H1 (cell line): ENCODE measurements around the gene BNIP5. TPM values are rescaled to one million over a fixed set of nuclear protein-coding genes. Genes with fewer than 3 reads are reported as not detected.

Experiments used
- CTCF ChIA-PET: fragments of 300-600 bp; sonication (Branson Sonifier 250); formaldehyde crosslinking; loops from one replicate; lab custom pipeline; 2021; ENCODE audit not compliant: partially characterized antibody; lab: Charles Lee
- POLR2A ChIA-PET: fragments of 300-600 bp; sonication (Branson Sonifier 250); formaldehyde crosslinking; loops from one replicate; lab custom pipeline; 2021; ENCODE audit warnings: inconsistent platforms; ENCODE audit not compliant: partially characterized antibody; lab: Charles Lee
- DNase-seq, 2 experiments: peaks; one replicate each; pipeline versions ENCODE4 v3.0.0 to v3.0.0-alpha.2; 2010 to 2022; ENCODE audit warnings: low spot score in 2 of 2, low read depth in 1 of 2, mixed read lengths in 1 of 2
- FAIRE-seq: peaks from 2 replicates; lab custom pipeline; 2011; peaks lifted over from hg19 to GRCh38; lab: Jason Lieb, UNC
- H2AFZ ChIP-seq: 2 replicates; pipeline ENCODE4 v1.8.1; 2012; ENCODE audit warnings: low read length, inconsistent platforms
- H2AK5ac ChIP-seq: 2 replicates; pipeline ENCODE4 v1.6.1; 2013; ENCODE audit warnings: low read depth, low read length
- H2BK120ac ChIP-seq: replicated peaks from 2 replicates; pipeline ENCODE3; 2013; ENCODE audit warnings: low read depth, low read length, inconsistent platforms
- H2BK12ac ChIP-seq: 2 replicates; pipeline ENCODE4 v1.6.1; 2013; ENCODE audit warnings: low read depth, low read length
- H2BK15ac ChIP-seq: 2 replicates; pipeline ENCODE4 v1.6.1; 2013; ENCODE audit warnings: low read length
- H2BK20ac ChIP-seq: 2 replicates; pipeline ENCODE4 v1.6.1; 2013; ENCODE audit warnings: low read length
- H2BK5ac ChIP-seq: 2 replicates; pipeline ENCODE4 v1.6.1; 2013; ENCODE audit warnings: low read depth, low read length
- H3K14ac ChIP-seq: 2 replicates; pipeline ENCODE4 v1.6.1; 2013; ENCODE audit warnings: inconsistent platforms; ENCODE audit not compliant: insufficient read length
- H3K18ac ChIP-seq: 2 replicates; pipeline ENCODE4 v1.6.1; 2013; ENCODE audit warnings: low read length; ENCODE audit errors: extremely low read depth
- H3K23ac ChIP-seq: 2 replicates; pipeline ENCODE4 v1.6.1; 2013; ENCODE audit warnings: inconsistent platforms; ENCODE audit not compliant: insufficient read length
- H3K23me2 ChIP-seq: 2 replicates; pipeline ENCODE4 v1.6.1; 2013; ENCODE audit warnings: low read depth, low read length
- H3K27ac ChIP-seq: 2 replicates; pipeline ENCODE4 v1.6.1; 2011; ENCODE audit warnings: low read depth, low read length, inconsistent platforms
- H3K27me3 ChIP-seq, 4 experiments: replicated peaks in 1 of 4; 1 replicate in 1 of 4; 2 replicates in 3 of 4; pipeline versions ENCODE4 v1.6.1 to v1.8.1; 2011 to 2013; ENCODE audit warnings: low read length in 3 of 4, mild to moderate bottlenecking in 3 of 4, inconsistent platforms in 2 of 4, mixed read lengths in 2 of 4, moderate library complexity in 1 of 4; ENCODE audit not compliant: control insufficient read depth in 3 of 4, insufficient read depth in 3 of 4; ENCODE audit errors: extremely low read depth in 1 of 4
- H3K36me3 ChIP-seq, 4 experiments: 2 replicates each; pipeline versions ENCODE4 v1.6.1 to v1.8.1; 2011 to 2013; ENCODE audit warnings: mild to moderate bottlenecking in 4 of 4, low read length in 3 of 4, moderate library complexity in 2 of 4, control low read depth in 1 of 4, inconsistent platforms in 1 of 4; ENCODE audit not compliant: insufficient read depth in 4 of 4, control insufficient read depth in 2 of 4
- H3K4ac ChIP-seq: replicated peaks from 2 replicates; pipeline ENCODE3; 2013; ENCODE audit warnings: low read length, low read depth, mixed read lengths, inconsistent platforms; ENCODE audit not compliant: insufficient read length
- H3K4me1 ChIP-seq, 4 experiments: replicated peaks in 1 of 4; 1 replicate in 1 of 4; 2 replicates in 3 of 4; pipeline versions ENCODE4 v1.6.1 to v1.8.1; 2011 to 2013; ENCODE audit warnings: low read length in 3 of 4, inconsistent platforms in 2 of 4, mixed read lengths in 1 of 4; ENCODE audit not compliant: insufficient read depth in 4 of 4, control insufficient read depth in 3 of 4
- H3K4me2 ChIP-seq, 2 experiments: 2 replicates each; pipeline versions ENCODE4 v1.6.1 to v1.8.1; 2011 to 2013; ENCODE audit warnings: low read depth in 2 of 2, low read length in 2 of 2, control low read depth in 1 of 2, inconsistent platforms in 1 of 2, mild to moderate bottlenecking in 1 of 2; ENCODE audit not compliant: insufficient read depth in 1 of 2
- H3K4me3 ChIP-seq, 4 experiments: fragments of 200-600, 300-600 bp in 1 of 4; sonication (generic), shearing (Covaris generic), sonication (Bioruptor Twin) in 1 of 4; 2 replicates each; pipeline versions ENCODE4 v1.5.1 to v1.8.1; 2011 to 2016; ENCODE audit warnings: low read length in 4 of 4, low read depth in 3 of 4, control low read depth in 2 of 4, inconsistent platforms in 2 of 4, mild to moderate bottlenecking in 2 of 4, mixed read lengths in 1 of 4, moderate library complexity in 1 of 4; ENCODE audit not compliant: insufficient read depth in 2 of 4; ENCODE audit errors: extremely low read depth in 1 of 4
- H3K56ac ChIP-seq: replicated peaks from 2 replicates; pipeline ENCODE3; 2013; ENCODE audit warnings: low read depth, mild to moderate bottlenecking, mixed read lengths, low read length, inconsistent platforms; ENCODE audit not compliant: insufficient read length
- H3K79me1 ChIP-seq: 2 replicates; pipeline ENCODE4 v1.6.1; 2013; ENCODE audit warnings: low read depth, low read length, control low read depth
- H3K79me2 ChIP-seq, 2 experiments: 2 replicates each; pipeline versions ENCODE4 v1.6.1 to v1.8.1; 2012 to 2013; ENCODE audit warnings: low read length in 2 of 2, mild to moderate bottlenecking in 2 of 2, inconsistent platforms in 1 of 2; ENCODE audit not compliant: insufficient read depth in 2 of 2, control insufficient read depth in 1 of 2
- H3K9ac ChIP-seq, 4 experiments: replicated peaks in 1 of 4; 1 replicate in 1 of 4; 2 replicates in 3 of 4; pipeline versions ENCODE4 v1.6.1 to v1.8.1; 2011 to 2013; ENCODE audit warnings: low read depth in 3 of 4, low read length in 3 of 4, control low read depth in 2 of 4, mild to moderate bottlenecking in 2 of 4, moderate library complexity in 2 of 4, inconsistent platforms in 1 of 4; ENCODE audit errors: extremely low read depth in 1 of 4
- H3K9me3 ChIP-seq, 2 experiments: 2 replicates each; pipeline versions ENCODE4 v1.6.1 to v1.8.1; 2012 to 2013; ENCODE audit warnings: mild to moderate bottlenecking in 2 of 2, moderate library complexity in 2 of 2, control low read depth in 1 of 2, inconsistent platforms in 1 of 2, low read depth in 1 of 2, low read length in 1 of 2, mixed read lengths in 1 of 2; ENCODE audit not compliant: insufficient read depth in 2 of 2
- H4K20me1 ChIP-seq, 2 experiments: replicated peaks in 1 of 2; 2 replicates each; pipeline versions ENCODE3 to v1.8.1; 2011 to 2013; ENCODE audit warnings: inconsistent platforms in 2 of 2, low read length in 2 of 2, mild to moderate bottlenecking in 1 of 2; ENCODE audit not compliant: insufficient read depth in 2 of 2, control insufficient read depth in 1 of 2
- H4K5ac ChIP-seq: 2 replicates; pipeline ENCODE4 v1.6.1; 2013; ENCODE audit warnings: low read length, low read depth, mixed read lengths, inconsistent platforms; ENCODE audit not compliant: insufficient read length
- H4K8ac ChIP-seq: 2 replicates; pipeline ENCODE4 v1.8.0; 2013; ENCODE audit warnings: mild to moderate bottlenecking, moderate library complexity, low read length, inconsistent platforms; ENCODE audit not compliant: insufficient read depth; ENCODE audit errors: extremely low read depth
- H4K91ac ChIP-seq: replicated peaks from 2 replicates; pipeline ENCODE3; 2013; ENCODE audit warnings: low read length, mixed read lengths, inconsistent platforms; ENCODE audit not compliant: insufficient read length
- BRCA1 ChIP-seq: IDR thresholded peaks from 2 replicates; pipeline ENCODE4 v1.6.1; 2012; ENCODE audit warnings: low read depth, low read length, improper control_type of control experiment
- GABPA ChIP-seq: IDR thresholded peaks from 2 replicates; pipeline ENCODE4 v1.6.1; 2011; ENCODE audit warnings: mild to moderate bottlenecking, low read length, moderate library complexity, borderline replicate concordance; ENCODE audit not compliant: insufficient read depth
- HDAC2 ChIP-seq, 2 experiments: fragments of 300-600 bp in 1 of 2; sonication (generic) in 1 of 2; IDR thresholded peaks; 2 replicates each; pipeline ENCODE4 v1.6.1; 2011 to 2012; ENCODE audit warnings: low read depth in 2 of 2, low read length in 2 of 2, mild to moderate bottlenecking in 2 of 2, moderate library complexity in 2 of 2, borderline replicate concordance in 1 of 2, inconsistent platforms in 1 of 2
- POLR2A ChIP-seq, 2 experiments: IDR thresholded peaks; 1 replicate in 1 of 2; 2 replicates in 1 of 2; pipeline ENCODE4 v1.6.1; 2011; ENCODE audit warnings: low read depth in 2 of 2, low read length in 2 of 2, mild to moderate bottlenecking in 2 of 2; ENCODE audit errors: control extremely low read depth in 1 of 2
- WGBS, 2 experiments: shearing (Covaris generic) in 1 of 2; methylation state at CpG; one replicate each; pipeline versions ENCODE4 v1.1.6 to v1.1.7; 2013 to 2015; ENCODE audit warnings: low lambda C conversion rate in 2 of 2, mixed read lengths in 2 of 2, inconsistent platforms in 1 of 2, low coverage in 1 of 2, missing lambda C conversion rate in 1 of 2; ENCODE audit not compliant: insufficient replicate concordance in 2 of 2, insufficient coverage in 1 of 2, insufficient read length in 1 of 2; ENCODE audit errors: extremely low coverage in 1 of 2, missing lambda C conversion rate in 1 of 2; 5-methylcytosine and 5-hydroxymethylcytosine counted together
- polyA plus RNA-seq, 7 experiments: library from polyadenylated mRNA; depleted of rRNA in 3 of 7; stranded (reverse) in 5 of 7; unstranded in 2 of 7; fragments of >200 nt in 5 of 7; fragments of 200-250 nt in 2 of 7; gene quantifications; 1 replicate in 5 of 7; 2 replicates in 1 of 7; 4 replicates in 1 of 7; pipeline versions ENCODE4 v1.2.1 to v1.2.3, GENCODE V29; 2011 to 2013; ENCODE audit warnings: missing spikeins in 2 of 7, mixed read lengths in 2 of 7
- total RNA-seq: library from RNA; stranded (reverse); fragmentation: NEBNext Ultra II Directional; extraction: Animal tissue kit (Norgen Biotek cat#: 25700); gene quantifications from 2 replicates; pipeline ENCODE4 v1.2.1, GENCODE V29; 2021

Gene BNIP5
- total and polyA plus RNA-seq, 2 of the 8 experiments (the other 6 are each of a cell fraction or from before 2014, with no cell fraction given): not detected

- Histone ChIP-seq H3K4ac (no peak overlapping the region), H3K9me3 (no peaks in the 10 kb centered on the region), H3K56ac (no peak overlapping the region), H3K4me1 (peaks cover 0 to 8% (median 4%) of the 10 kb centered on the region in 4 experiments; a peak in 4 of 7 replicates), H2AK5ac (no peak overlapping the region), H3K79me2 (no peaks in the 10 kb centered on the region), H3K79me1 (no peaks in the 10 kb centered on the region), H3K9ac (no peak overlapping the region), H3K4me3 (no peak overlapping the region), H3K23me2 (no peaks in the 10 kb centered on the region), H2AFZ (no peak overlapping the region), H4K20me1 (no peaks in the 10 kb centered on the region), H2BK12ac (no peak overlapping the region), H2BK15ac (no peak overlapping the region), H4K8ac (no peak overlapping the region), H3K14ac (no peak overlapping the region), H3K27ac (no peak overlapping the region), H4K91ac (no peak overlapping the region), H3K18ac (no peak overlapping the region), H2BK120ac (no peak overlapping the region), H3K4me2 (no peak overlapping the region), H3K27me3 (peaks cover 0 to 2% (median 0%) of the 10 kb centered on the region in 4 experiments; a peak in 1 of 7 replicates), H2BK20ac (no peak overlapping the region), H2BK5ac (no peak overlapping the region), H4K5ac (no peak overlapping the region), H3K23ac (no peak overlapping the region), H3K36me3 (no peaks in the 10 kb centered on the region)
- no peak for TF ChIP-seq POLR2A (IDR thresholded peaks at IDR 0.05; ENCODE audit: control extremely low read depth in 1 of 2, low read depth in 2 of 2, low read length in 2 of 2)
- TF ChIP-seq GABPA: no peak
- no peak for TF ChIP-seq HDAC2 (IDR thresholded peaks at IDR 0.05; ENCODE audit: borderline replicate concordance in 1 of 2, low read depth in 2 of 2, low read length in 2 of 2)
- TF ChIP-seq BRCA1: no peak
- 90% methylated on average over 10 of the region's 10 CpGs; no CpG with 5 or more reads in 1 of the 2 experiments for WGBS, 2 experiments
- FAIRE-seq (no peak), DNase-seq (no peak)
- ChIA-PET POLR2A (no interaction called here), CTCF (interaction anchor here (0.7 kb wide), 1 partner anchor 38 kb away, joined by 3 read pairs; no protein-coding TSS in a partner anchor)
These were observed 42.2 kb upstream of the BNIP5 start for GRCh38 chr6:36378936-36379335.
